ENCODE data around the gene FHDC1.

DNA sequence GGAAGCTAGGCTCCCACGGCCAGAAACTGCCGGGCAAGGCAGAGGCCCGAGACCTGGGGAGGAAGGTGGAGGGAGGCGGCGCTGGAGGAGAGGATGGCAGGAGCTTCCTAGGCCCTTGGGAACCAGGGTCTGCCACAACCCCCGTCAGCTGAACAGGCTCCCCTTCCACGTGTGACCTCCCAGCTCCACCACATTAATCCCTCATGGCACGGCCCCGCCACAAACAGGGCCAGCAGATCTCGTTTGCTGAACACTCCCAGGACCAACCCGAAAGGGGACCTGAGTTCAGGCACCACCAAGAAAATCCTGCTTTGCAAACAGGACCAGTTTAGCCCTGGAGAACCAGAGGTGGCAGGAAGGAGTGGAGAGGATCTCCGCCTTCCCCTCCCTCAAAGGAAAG is 62.7 kb downstream of the FHDC1 start:
- TF ChIP-seq BHLHE40 (IDR thresholded peaks at IDR 0.05; ENCODE audit: borderline replicate concordance) (no peak), CTBP1 (IDR thresholded peaks at IDR 0.05; ENCODE audit: borderline replicate concordance) (no peak), L3MBTL2 (conservative IDR thresholded peaks at IDR 0.05) (no peak), SUZ12 (IDR thresholded peaks at IDR 0.05) (no peak), TARDBP (IDR thresholded peaks at IDR 0.05) (no peak), NFRKB (IDR thresholded peaks at IDR 0.05) (no peak), ELF4 (IDR thresholded peaks at IDR 0.05) (no peak), FOXA1 (IDR thresholded peaks at IDR 0.05) (no peak), SP1 (IDR thresholded peaks at IDR 0.05) (no peak), FOXM1 (IDR thresholded peaks at IDR 0.05; ENCODE audit: borderline replicate concordance) (no peak)

Data from HEK293T (cell line).